ENCODE results near the gene TSPAN5. TPM values are rescaled to one million over a fixed set of nuclear protein-coding genes. Genes with fewer than 3 reads are reported as not detected.

Gene TSPAN5
- total RNA-seq, 3 donors from 2014 or later (not counting 1 experiment from before 2014, with no cell fraction given) = 6.8 to 13.7 (median 11.4) TPM

DNA sequence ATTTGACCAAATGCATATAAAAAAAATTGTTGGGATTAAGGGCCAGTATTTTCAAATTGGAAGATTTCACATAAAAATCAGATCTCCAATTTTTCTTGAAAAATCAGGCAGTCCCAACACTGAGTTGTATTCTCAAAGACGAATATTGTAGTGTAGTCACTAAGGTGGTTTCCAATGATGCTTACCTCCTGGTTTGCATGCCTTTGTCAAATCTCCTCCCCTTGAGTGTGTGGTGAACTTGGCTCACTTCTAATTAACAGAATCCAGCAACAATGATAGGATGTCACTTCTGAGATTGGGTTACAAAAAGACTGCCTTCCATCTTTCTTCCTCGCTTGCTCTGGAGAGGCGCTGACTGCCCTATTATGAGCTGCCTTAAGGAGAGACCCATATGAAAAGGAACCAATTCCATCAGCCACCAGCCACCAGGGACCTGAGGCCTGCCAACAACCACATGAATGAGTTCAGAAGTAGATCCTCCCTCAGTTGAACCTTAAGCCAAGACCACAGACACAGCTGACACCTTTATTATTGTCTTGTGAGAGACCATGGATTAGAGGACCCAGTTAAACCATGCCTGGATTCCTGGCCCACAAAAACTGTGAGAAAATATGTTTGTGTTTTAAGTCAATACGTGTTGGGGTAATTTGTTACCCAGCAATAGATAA lies 31.2 kb upstream of the TSPAN5 start:
- Histone ChIP-seq H3K36me3 (ENCODE audit: control insufficient read depth, insufficient read depth, low read length) (no peaks in the 10 kb centered on the region), H3K4me1 (ENCODE audit: control insufficient read depth, insufficient read depth, low read length) (no peaks in the 10 kb centered on the region), H3K27ac (ENCODE audit: low read length) (no peak overlapping the region), H3K27me3 (ENCODE audit: control insufficient read depth, insufficient read depth, low read length) (no peaks in the 10 kb centered on the region), H3K9me3 (ENCODE audit: control insufficient read depth, insufficient read depth, low read length) (no peaks in the 10 kb centered on the region), H3K4me3 (ENCODE audit: low read length) (no peak overlapping the region)
- H3K9me3 Mint-ChIP-seq = peaks cover 0 to 2% of the 10 kb centered on the region in 2 donors
- H3K4me1 Mint-ChIP-seq = peaks cover 7 to 13% of the 10 kb centered on the region in 2 donors
- H3K4me3 Mint-ChIP-seq = no peak overlapping the region
- H3K27ac Mint-ChIP-seq = no peak overlapping the region
- no peak for TF ChIP-seq CTCF (IDR thresholded peaks at IDR 0.05)
- 97% methylated on average over 3 of the region's 4 CpGs for WGBS (ENCODE audit: insufficient coverage)
- DNase-seq (peak in 1 of 2 donors; percentile 50), ATAC-seq (no peak)
- H3K36me3 Mint-ChIP-seq = no peaks in the 10 kb centered on the region
- intact Hi-C loops (cut with micrococcal nuclease) = no loop called here
- peaks cover 0 to 14% of the 10 kb centered on the region in 2 donors for H3K27me3 Mint-ChIP-seq (ENCODE audit: low read depth in 2 of 2)

DNA sequence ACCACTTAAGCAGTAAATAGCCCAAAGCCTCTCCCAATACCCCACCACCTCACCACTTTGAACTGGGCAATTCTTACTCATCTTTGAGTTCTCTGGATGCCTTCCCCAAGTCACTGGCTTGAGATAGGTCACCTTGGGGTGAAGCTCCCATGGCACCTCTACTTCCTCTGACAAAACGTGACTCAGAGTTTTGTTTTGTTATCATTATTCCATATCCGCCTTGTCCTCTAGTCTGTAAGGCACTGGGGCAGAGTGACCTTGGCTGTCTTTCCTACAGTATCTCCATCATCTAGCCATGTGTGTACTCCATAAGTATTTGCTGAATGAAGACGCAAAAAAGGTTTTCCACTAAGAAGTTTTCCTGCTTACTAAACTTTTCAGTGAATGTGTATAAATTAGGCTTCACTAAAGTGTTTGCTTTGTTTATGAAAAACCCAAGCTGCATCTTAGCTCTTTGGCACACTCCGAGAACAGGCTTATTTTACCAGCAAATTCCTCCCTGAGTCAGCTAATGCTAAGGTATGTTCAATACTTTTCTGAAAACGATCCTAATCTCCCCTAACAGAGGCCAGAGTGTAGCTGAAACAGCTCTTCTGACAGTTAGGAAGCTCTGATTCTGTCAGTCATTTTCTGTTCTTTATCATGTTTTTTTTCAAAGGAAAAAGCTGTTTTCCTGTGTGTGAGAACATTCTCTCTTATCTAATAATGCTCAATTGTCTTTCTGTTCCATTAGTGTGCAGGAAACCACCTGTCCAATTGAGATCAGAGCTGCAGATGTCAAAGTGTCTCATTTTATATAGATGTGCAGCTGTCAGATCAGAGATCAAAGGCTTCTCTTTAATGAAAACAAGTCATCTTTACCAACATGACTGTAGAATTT lies 30.2 kb upstream of the TSPAN5 start:
- Histone ChIP-seq H3K36me3 (ENCODE audit: control insufficient read depth, insufficient read depth, low read length) (no peaks in the 10 kb centered on the region), H3K4me3 (ENCODE audit: low read length) (no peak overlapping the region), H3K9me3 (ENCODE audit: control insufficient read depth, insufficient read depth, low read length) (no peaks in the 10 kb centered on the region), H3K27me3 (ENCODE audit: control insufficient read depth, insufficient read depth, low read length) (no peaks in the 10 kb centered on the region), H3K27ac (ENCODE audit: low read length) (no peak overlapping the region), H3K4me1 (ENCODE audit: control insufficient read depth, insufficient read depth, low read length) (no peaks in the 10 kb centered on the region)
- peak overlapping the region; percentile 5 for H3K4me3 Mint-ChIP-seq
- no peak for TF ChIP-seq CTCF (IDR thresholded peaks at IDR 0.05)
- peak in 1 of 2 donors; percentile 61 for DNase-seq
- no peak overlapping the region for H3K27ac Mint-ChIP-seq
- peaks cover 7 to 13% of the 10 kb centered on the region in 2 donors for H3K4me1 Mint-ChIP-seq
- intact Hi-C loops (cut with micrococcal nuclease) = no loop called here
- peaks cover 0 to 2% of the 10 kb centered on the region in 2 donors for H3K9me3 Mint-ChIP-seq
- 75% methylated on average over 5 of the region's 5 CpGs for WGBS (ENCODE audit: insufficient coverage)
- peaks cover 0 to 14% of the 10 kb centered on the region in 2 donors for H3K27me3 Mint-ChIP-seq (ENCODE audit: low read depth in 2 of 2)
- H3K36me3 Mint-ChIP-seq = no peaks in the 10 kb centered on the region
- peak in 1 of 3 donors; percentile 24 for ATAC-seq

GRCh38 chr4:98687876-98688275 lies 29.5 kb upstream of the TSPAN5 start:
- 87% methylated on average over 1 of the region's 1 CpG for WGBS (ENCODE audit: insufficient coverage)
- Mint-ChIP-seq H3K9me3 (peaks cover 0 to 2% of the 10 kb centered on the region in 2 donors), H3K4me3 (no peak overlapping the region), H3K4me1 (peaks cover 7 to 13% of the 10 kb centered on the region in 2 donors), H3K36me3 (no peaks in the 10 kb centered on the region), H3K27ac (no peak overlapping the region), H3K27me3 (ENCODE audit: low read depth in 2 of 2) (peaks cover 0 to 14% of the 10 kb centered on the region in 2 donors)
- no peak for DNase-seq
- H3K4me3 ChIP-seq (ENCODE audit: low read length) = no peak overlapping the region
- H3K9me3 ChIP-seq (ENCODE audit: control insufficient read depth, insufficient read depth, low read length) = no peaks in the 10 kb centered on the region
- no peak for ATAC-seq
- no peak for TF ChIP-seq CTCF (IDR thresholded peaks at IDR 0.05)
- intact Hi-C loops (cut with micrococcal nuclease) = no loop called here
- H3K36me3 ChIP-seq (ENCODE audit: control insufficient read depth, insufficient read depth, low read length) = no peaks in the 10 kb centered on the region
- H3K4me1 ChIP-seq (ENCODE audit: control insufficient read depth, insufficient read depth, low read length) = no peaks in the 10 kb centered on the region
- H3K27ac ChIP-seq (ENCODE audit: low read length) = no peak overlapping the region
- H3K27me3 ChIP-seq (ENCODE audit: control insufficient read depth, insufficient read depth, low read length) = no peaks in the 10 kb centered on the region

All from natural killer cell (primary cell).